Heart left ventricle (tissue), 16 donors: ENCODE measurements around the gene SORCS2. TPM values are rescaled to one million over a fixed set of nuclear protein-coding genes. Genes with fewer than 3 reads are reported as not detected.
A peak's percentile ranks its signal among the peaks of the same experiment; 100 is the strongest.

Experiments used
- ATAC-seq, 4 donors: fragments of 200-7000 bp; cut with Tn5 transposase; one replicate each; pipeline ENCODE4 v1.9.1; 2020 to 2022; ENCODE audit warnings: moderate library complexity in 4 of 4, mild to moderate bottlenecking in 3 of 4, moderate number of reproducible peaks in 1 of 4
- DNase-seq, 5 donors: peaks; one replicate each; pipeline ENCODE4 v3.0.0-alpha.2; 2020
- H3K27ac ChIP-seq, 12 donors: fragments of 200-600 bp; sonication (generic) in 4 of 12; one replicate each; pipeline versions ENCODE4 v1.5.0 to v1.8.0; 2016 to 2022; ENCODE audit warnings: mild to moderate bottlenecking in 2 of 12
- H3K27me3 ChIP-seq, 9 donors: fragments of 200-600 bp; sonication (generic) in 2 of 9; one replicate each; pipeline versions ENCODE4 v1.5.1 to v1.8.0; 2016 to 2022; ENCODE audit warnings: mild to moderate bottlenecking in 3 of 9
- H3K36me3 ChIP-seq, 9 donors: fragments of 200-600 bp; sonication (generic) in 2 of 9; one replicate each; pipeline versions ENCODE4 v1.5.0 to v1.8.0; 2018 to 2022; ENCODE audit warnings: mild to moderate bottlenecking in 2 of 9
- H3K4me1 ChIP-seq, 12 donors: fragments of 200-600 bp; sonication (generic) in 4 of 12; one replicate each; pipeline versions ENCODE4 v1.5.0 to v1.8.0; 2016 to 2022; ENCODE audit warnings: mild to moderate bottlenecking in 3 of 12
- H3K4me3 ChIP-seq, 12 donors: fragments of 200-600 bp; sonication (generic) in 4 of 12; one replicate each; pipeline versions ENCODE4 v1.5.0 to v1.8.0; 2017 to 2022; ENCODE audit warnings: mild to moderate bottlenecking in 9 of 12, moderate library complexity in 4 of 12
- H3K9me3 ChIP-seq, 12 donors: fragments of 200-600 bp; sonication (generic) in 4 of 12; one replicate each; pipeline versions ENCODE4 v1.5.0 to v1.8.0; 2016 to 2022; ENCODE audit warnings: mild to moderate bottlenecking in 1 of 12
- CTCF ChIP-seq, 12 donors: fragments of 200-600 bp; sonication (generic) in 4 of 12; IDR thresholded peaks; one replicate each; pipeline versions ENCODE4 v1.5.0 to v1.8.0; 2018 to 2022; ENCODE audit warnings: antibody characterized with exemption in 12 of 12, mild to moderate bottlenecking in 5 of 12
- POLR2A ChIP-seq, 2 donors: fragments of 450-650 bp; IDR thresholded peaks; one replicate each; pipeline ENCODE4 v1.6.1; 2017; ENCODE audit warnings: antibody characterized with exemption in 2 of 2, mild to moderate bottlenecking in 2 of 2, moderate library complexity in 2 of 2
- WGBS, 4 donors: extraction: QIAGEN DNeasy Blood & Tissue Kit in 2 of 4; methylation state at CpG; one replicate each; pipeline versions ENCODE4 v1.1.5 to v1.1.7; 2013 to 2018; 5-methylcytosine and 5-hydroxymethylcytosine counted together
- intact Hi-C, 10 donors: fragments of 100-400 bp; cut with DNase I; formaldehyde crosslinking; loops; one replicate each; pipeline versions ENCODE4 v1.11.1 to v1.14.2; 2022
- polyA plus RNA-seq, 2 donors: library from polyadenylated mRNA; stranded (reverse); fragments of 200-250 nt; gene quantifications; one replicate each; pipeline ENCODE4 v1.2.3, GENCODE V29; 2013
- total RNA-seq, 9 donors: library from RNA; depleted of rRNA in 2 of 9; stranded (reverse); fragments of >200 nt in 2 of 9; fragmentation: NEBNext Ultra II Directional in 3 of 9; extraction: Animal tissue kit (Norgen Biotek cat#: 25700) in 3 of 9; gene quantifications; one replicate each; pipeline versions ENCODE4 v1.1.0 to v1.2.4, GENCODE V29; 2016 to 2023
- donor health status: ischemic (EF 13 %, LVEDD 7.1; RV severe dilation, severe dysfunction).
- donor health status: healthy with polysubstance abuse.
- donor health status: DM: no; HTN: yes; CAD: no.
- donor health status: DM: no; HTN: no; CAD: no.
- donor health status: ischemic (EF 25% LVEDD 6.9; RV normal size, moderate dysfunction).
- donor health status: ischemic (EF 25% LVEDD 5.7; RV mildly dilated, moderate dysfunction).
- donor health status: healthy.
- donor health status: DM: yes; HTN: yes; CAD: no.
- donor health status: ischemic (EF 35%, LVEDD 5.7; RV mildly dilated, moderate dysfunction).
- donor health status: nonischemic (EF 11% LVEDD 7.7; RV severe dilation, severe dysfunction).
- donor health status: DM: yes; HTN: yes; CAD: no.
- donor health status: PGD.
- donor health status: ischemic (EF 29% LVEDD 5.4; RV normal size, mild dysfunction).
- donor health status: nonischemic (EF 23%, LVEDD 6.1; RV moderate dilation, normal function).

The SORCS2 gene
- total and polyA plus RNA-seq, 11 donors: 0.28 to 5.5 (median 2.4) TPM

GRCh38 chr4:7272404-7272803 lies 80.1 kb downstream of the SORCS2 start:
- WGBS, 4 donors: 91 to 95% (median 92%) methylated on average over 10 of the region's 10 CpGs

DNA sequence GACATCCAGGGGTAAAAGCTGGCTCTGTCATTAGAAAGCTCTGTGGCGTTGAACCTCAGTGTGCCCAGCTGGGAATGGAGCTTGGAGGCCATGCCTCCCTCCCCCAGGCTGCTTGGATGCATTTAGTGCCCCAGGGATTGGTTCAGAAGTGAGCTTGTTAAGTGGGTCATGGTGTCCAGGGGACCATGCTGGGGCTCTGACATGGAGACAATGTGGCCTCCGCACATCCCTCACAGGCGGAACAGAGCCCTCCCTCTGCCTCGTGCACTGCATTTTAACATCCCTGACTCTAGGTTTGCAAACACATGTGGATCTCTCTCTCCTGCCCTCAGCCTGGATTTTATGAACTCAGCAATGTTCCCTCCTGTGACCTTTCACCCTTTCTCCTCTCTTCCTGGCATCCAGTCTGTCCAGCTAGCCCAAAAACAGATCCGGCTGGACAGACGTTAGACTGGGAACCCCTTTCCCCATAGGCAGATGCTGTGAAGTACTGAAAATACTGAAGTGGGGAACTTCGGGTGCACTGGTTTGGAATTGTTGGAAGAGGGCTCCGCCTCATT lies 81.5 kb downstream of the SORCS2 start:
- Histone ChIP-seq H3K27ac (no peak overlapping the region), H3K4me3 (no peak overlapping the region), H3K36me3 (no peaks in the 10 kb centered on the region), H3K4me1 (peaks cover 0 to 13% (median 5%) of the 10 kb centered on the region in 12 donors), H3K27me3 (no peaks in the 10 kb centered on the region), H3K9me3 (no peaks in the 10 kb centered on the region)
- ATAC-seq (no peak), DNase-seq (peak in 1 of 5 donors; percentile 24)
- WGBS, 4 donors: 83 to 90% (median 87%) methylated on average over 8 of the region's 8 CpGs
- intact Hi-C loops: no loop called here
- TF ChIP-seq POLR2A (IDR thresholded peaks at IDR 0.05) (no peak), CTCF (IDR thresholded peaks at IDR 0.05) (no peak)

More at GRCh38 chr4:7272404-7272803, 80.1 kb downstream of the SORCS2 start:
- Histone ChIP-seq H3K27ac (no peak overlapping the region), H3K27me3 (no peaks in the 10 kb centered on the region), H3K9me3 (no peaks in the 10 kb centered on the region), H3K4me1 (peaks cover 0 to 13% (median 5%) of the 10 kb centered on the region in 12 donors), H3K36me3 (no peaks in the 10 kb centered on the region), H3K4me3 (no peak overlapping the region)
- intact Hi-C loops: no loop called here
- no peak for TF ChIP-seq CTCF (IDR thresholded peaks at IDR 0.05)
- no peak for TF ChIP-seq POLR2A (IDR thresholded peaks at IDR 0.05)
- DNase-seq (peak in 1 of 5 donors; percentile 11), ATAC-seq (no peak)

GRCh38 chr4:7275067-7275466 lies 82.7 kb downstream of the SORCS2 start:
- no peak for ATAC-seq
- TF ChIP-seq POLR2A (IDR thresholded peaks at IDR 0.05): no peak
- no peaks in the 10 kb centered on the region for H3K27me3 ChIP-seq

GRCh38 chr4:7275490-7276154 lies 83.3 kb downstream of the SORCS2 start:
- ATAC-seq (no peak), DNase-seq (peak in 1 of 5 donors; percentile 14)
- Histone ChIP-seq H3K27me3 (no peaks in the 10 kb centered on the region), H3K27ac (peak overlapping the region in 1 of 12 donors; percentile 49), H3K4me3 (no peak overlapping the region), H3K9me3 (no peaks in the 10 kb centered on the region), H3K4me1 (peaks cover 0 to 21% (median 7%) of the 10 kb centered on the region in 12 donors), H3K36me3 (no peaks in the 10 kb centered on the region)
- TF ChIP-seq POLR2A (IDR thresholded peaks at IDR 0.05) (no peak), CTCF (IDR thresholded peaks at IDR 0.05) (no peak)
- WGBS, 4 donors: 85 to 91% (median 88%) methylated on average over 13 of the region's 13 CpGs
- intact Hi-C loops: no loop called here

More at GRCh38 chr4:7275067-7275466, 82.7 kb downstream of the SORCS2 start:
- peaks cover 0 to 18% (median 6%) of the 10 kb centered on the region in 12 donors for H3K4me1 ChIP-seq
- no peak overlapping the region for H3K4me3 ChIP-seq
- H3K27ac ChIP-seq: no peak overlapping the region
- no peak for DNase-seq
- intact Hi-C loops: no loop called here
- WGBS, 4 donors: 92 to 95% (median 94%) methylated on average over 5 of the region's 5 CpGs
- H3K36me3 ChIP-seq: no peaks in the 10 kb centered on the region
- H3K9me3 ChIP-seq: no peaks in the 10 kb centered on the region
